GM23338 (cell line): ENCODE results near the gene LARGE1. TPM values are rescaled to one million over a fixed set of nuclear protein-coding genes. Genes with fewer than 3 reads are reported as not detected.

Experiments
- ATAC-seq: fragments of 200-7000 bp; cut with Tn5 transposase; 3 replicates; pipeline ENCODE4 v1.9.1; 2020
- DNase-seq: peaks from one replicate; pipeline ENCODE4 v3.0.0-alpha.2; 2015; ENCODE audit warnings: low spot score
- H2AFZ ChIP-seq: fragments of 200-600 bp; sonication (generic); 2 replicates; pipeline ENCODE4 v1.8.0; 2016; ENCODE audit warnings: antibody characterized with exemption, mild to moderate bottlenecking, moderate library complexity
- H3F3A ChIP-seq: fragments of 200-600 bp; sonication (generic); replicated peaks from 2 replicates; pipeline ENCODE4 v1.8.0; 2017; ENCODE audit warnings: antibody characterized with exemption, mixed run types, low read depth
- H3K27ac ChIP-seq: fragments of 200-600 bp; sonication (generic); 2 replicates; pipeline ENCODE4 v1.6.1; 2016; ENCODE audit warnings: low read depth
- H3K27me3 ChIP-seq: fragments of 200-600 bp; sonication (generic); 2 replicates; pipeline ENCODE4 v1.8.0; 2016; ENCODE audit warnings: mild to moderate bottlenecking, mixed run types, moderate library complexity; ENCODE audit not compliant: insufficient read depth
- H3K36me3 ChIP-seq: fragments of 200-600 bp; sonication (generic); 2 replicates; pipeline ENCODE4 v1.8.0; 2016; ENCODE audit warnings: mild to moderate bottlenecking; ENCODE audit not compliant: insufficient read depth
- H3K4me1 ChIP-seq: fragments of 200-600 bp; sonication (generic); 2 replicates; pipeline ENCODE4 v1.8.0; 2016; ENCODE audit warnings: mild to moderate bottlenecking, moderate library complexity; ENCODE audit not compliant: insufficient read depth
- H3K4me2 ChIP-seq: fragments of 200-600 bp; sonication (generic); 2 replicates; pipeline ENCODE4 v1.7.1; 2017; ENCODE audit warnings: mixed run types
- H3K4me3 ChIP-seq: fragments of 200-600 bp; sonication (generic); 2 replicates; pipeline ENCODE4 v1.6.1; 2016; ENCODE audit warnings: mixed run types
- H3K79me2 ChIP-seq: fragments of 200-600 bp; sonication (generic); replicated peaks from 2 replicates; pipeline ENCODE4 v1.8.0; 2017; ENCODE audit warnings: mild to moderate bottlenecking; ENCODE audit not compliant: insufficient read depth
- H3K9me2 ChIP-seq: fragments of 200-600 bp; sonication (generic); 2 replicates; pipeline ENCODE4 v1.8.0; 2017; ENCODE audit not compliant: insufficient read depth
- H4K20me1 ChIP-seq: fragments of 200-600 bp; sonication (generic); replicated peaks from 2 replicates; pipeline ENCODE4 v1.8.0; 2017; ENCODE audit warnings: mild to moderate bottlenecking; ENCODE audit not compliant: insufficient read depth
- H3K27ac Mint-ChIP-seq: 2 replicates; pipeline ENCODE4 v1.8.0; 2020; ENCODE audit warnings: inconsistent platforms, mild to moderate bottlenecking, moderate library complexity, mixed read lengths
- H3K27me3 Mint-ChIP-seq: 3 replicates; pipeline ENCODE4 v1.8.0; 2022; ENCODE audit warnings: low read depth, mild to moderate bottlenecking, moderate library complexity, mixed read lengths, inconsistent platforms; ENCODE audit not compliant: insufficient read depth, poor library complexity
- H3K36me3 Mint-ChIP-seq: 3 replicates; pipeline ENCODE4 v1.8.0; 2021; ENCODE audit warnings: low read depth, mild to moderate bottlenecking, inconsistent platforms, moderate library complexity, mixed read lengths
- H3K4me1 Mint-ChIP-seq: 3 replicates; pipeline ENCODE4 v1.8.0; 2020; ENCODE audit warnings: mild to moderate bottlenecking, inconsistent platforms, mixed read lengths
- H3K4me3 Mint-ChIP-seq: 3 replicates; pipeline ENCODE4 v1.8.0; 2021; ENCODE audit warnings: moderate library complexity, mild to moderate bottlenecking, inconsistent platforms, mixed read lengths
- H3K9me3 Mint-ChIP-seq: 3 replicates; pipeline ENCODE4 v1.8.0; 2020; ENCODE audit warnings: moderate library complexity, mild to moderate bottlenecking, inconsistent platforms, mixed read lengths
- CREB1 ChIP-seq: fragments of 250-450 bp; sonication (Bioruptor Pico); IDR thresholded peaks from 2 replicates; pipeline ENCODE4 v1.5.0; 2020; ENCODE audit warnings: low read depth, mild to moderate bottlenecking, moderate library complexity
- CTCF ChIP-seq, 2 experiments: fragments of 200-600 bp in 1 of 2; sonication (generic) in 1 of 2; conservative IDR thresholded peaks; 2 replicates each; pipeline versions ENCODE4 v1.5.1 to v1.6.1; 2016 to 2017; ENCODE audit warnings: antibody characterized with exemption in 2 of 2, low read depth in 2 of 2, mild to moderate bottlenecking in 2 of 2, moderate library complexity in 1 of 2
- ETS1 ChIP-seq: IDR thresholded peaks from 2 replicates; pipeline ENCODE4 v1.6.1; 2016; ENCODE audit warnings: antibody characterized with exemption
- EZH2 ChIP-seq: fragments of 200-600 bp; sonication (generic); IDR thresholded peaks from one replicate; pipeline ENCODE4 v1.8.0; 2017; ENCODE audit warnings: antibody characterized with exemption, mild to moderate bottlenecking, low read depth; ENCODE audit not compliant: unreplicated experiment
- POLR2AphosphoS5 ChIP-seq: IDR thresholded peaks from 2 replicates; pipeline ENCODE4 v1.6.1; 2016; ENCODE audit warnings: antibody characterized with exemption, low read depth
- ZNF114 ChIP-seq: fragments of 250-450 bp; sonication (Bioruptor Pico); IDR thresholded peaks from 2 replicates; pipeline ENCODE4 v1.5.0; 2020; ENCODE audit warnings: mild to moderate bottlenecking, moderate library complexity
- ZNF462 ChIP-seq: fragments of 250-450 bp; sonication (Bioruptor Pico); IDR thresholded peaks from 2 replicates; pipeline ENCODE4 v1.5.0; 2020; ENCODE audit warnings: mild to moderate bottlenecking, moderate library complexity
- polyA plus RNA-seq: library from polyadenylated mRNA; unstranded; fragments of >200 nt; fragmentation: Nextera tagmentation; extraction: Ambion mirVana; gene quantifications from 2 replicates; pipeline ENCODE4 v1.2.1, GENCODE V29; 2016
- total RNA-seq: library from RNA; depleted of rRNA; stranded (reverse); fragments of >200 nt; shearing (Covaris generic); gene quantifications from 2 replicates; pipeline ENCODE4 v1.2.3, GENCODE V29; 2014

LARGE1 gene
- total and polyA plus RNA-seq, 2 experiments from 2014 or later: 12.8 to 75.6 TPM

- H3K4me3 Mint-ChIP-seq: no peak overlapping the region
- no peak overlapping the region for H3K4me3 ChIP-seq
- no peaks in the 10 kb centered on the region for H3K4me1 ChIP-seq
- H3K9me2 ChIP-seq: no peaks in the 10 kb centered on the region
- H2AFZ ChIP-seq: no peak overlapping the region
- H3K27me3 ChIP-seq: no peaks in the 10 kb centered on the region
- no peaks in the 10 kb centered on the region for H3K27me3 Mint-ChIP-seq
- no peak overlapping the region for H3K27ac ChIP-seq
- H3K27ac Mint-ChIP-seq: no peak overlapping the region
- H3K9me3 Mint-ChIP-seq: peaks cover 5% of the 10 kb centered on the region; the same call in 2 of the 3 replicates
- no peaks in the 10 kb centered on the region for H3K4me1 Mint-ChIP-seq
- ATAC-seq (no peak), DNase-seq (no peak)
- no peaks in the 10 kb centered on the region for H3K36me3 ChIP-seq
- TF ChIP-seq ZNF114 (CRISPR knock-in tag) (no peak), EZH2 (no peak), ZNF462 (CRISPR knock-in tag) (no peak), CTCF (conservative IDR thresholded peaks at IDR 0.05; ENCODE audit: low read depth in 2 of 2) (no peak), CREB1 (CRISPR knock-in tag) (no peak), POLR2AphosphoS5 (no peak), ETS1 (no peak)
- no peak overlapping the region for H3K4me2 ChIP-seq
- H3F3A ChIP-seq: no peaks in the 10 kb centered on the region
- no peaks in the 10 kb centered on the region for H4K20me1 ChIP-seq
- H3K36me3 Mint-ChIP-seq: no peaks in the 10 kb centered on the region
- no peaks in the 10 kb centered on the region for H3K79me2 ChIP-seq
These were observed 32.5 kb upstream of the LARGE1 start for GRCh38 chr22:33952776-33953175.
